ENCODE measurements around the gene KIAA0408.

- TF ChIP-seq ZNF274 (IDR thresholded peaks at IDR 0.05; ENCODE audit: low read depth, low read length) (no peak), YY1 (IDR thresholded peaks at IDR 0.05; ENCODE audit: insufficient read depth, insufficient read length) (no peak), SUZ12 (IDR thresholded peaks at IDR 0.05; ENCODE audit: extremely low read depth, insufficient read depth, insufficient read length) (no peak)
Observed at GRCh38 chr6:127436578-127437110, 22.5 kb downstream of the KIAA0408 start.

Measured in NT2/D1 (cell line).